H7 (cell line): ENCODE measurements around the gene DOK7. TPM values are rescaled to one million over a fixed set of nuclear protein-coding genes. Genes with fewer than 3 reads are reported as not detected.

Experiments used
- DNase-seq: peaks from one replicate; pipeline ENCODE4 v3.0.0; 2012
- H3K27me3 ChIP-seq: 2 replicates; pipeline ENCODE4 v1.6.0; 2011; ENCODE audit warnings: mild to moderate bottlenecking, low read length; ENCODE audit not compliant: control insufficient read depth, insufficient read depth
- H3K36me3 ChIP-seq: replicated peaks from 2 replicates; pipeline ENCODE4 v1.5.1; 2011; ENCODE audit warnings: low read length; ENCODE audit not compliant: control insufficient read depth, insufficient read depth
- H3K4me3 ChIP-seq: 2 replicates; pipeline ENCODE4 v1.5.1; 2011; ENCODE audit warnings: low read depth, mild to moderate bottlenecking, control low read depth, low read length, moderate library complexity; ENCODE audit not compliant: insufficient read depth
- total RNA-seq: library from RNA; depleted of rRNA; stranded (reverse); fragments of >200 nt; shearing (Covaris generic); gene quantifications from 2 replicates; pipeline ENCODE4 v1.2.3, GENCODE V29; 2014

The DOK7 gene
- total RNA-seq, 1 experiment from 2014 or later: 0.73 TPM

- no peaks in the 10 kb centered on the region for H3K27me3 ChIP-seq
- DNase-seq: peak; percentile 57
- H3K36me3 ChIP-seq: no peaks in the 10 kb centered on the region
- H3K4me3 ChIP-seq: no peak overlapping the region
Observed at GRCh38 chr4:3469386-3470243, 6.5 kb downstream of the DOK7 start.

- no peaks in the 10 kb centered on the region; the same call in 1 of the 2 replicates for H3K27me3 ChIP-seq
- no peak overlapping the region for H3K4me3 ChIP-seq
- H3K36me3 ChIP-seq: no peaks in the 10 kb centered on the region
- peak; percentile 39 for DNase-seq
Observed at GRCh38 chr4:3470244-3471097, 7.4 kb downstream of the DOK7 start.

GRCh38 chr4:3471098-3471760, 8.1 kb downstream of the DOK7 start:
- Histone ChIP-seq H3K27me3 (no peaks in the 10 kb centered on the region; the same call in 1 of the 2 replicates), H3K4me3 (no peak overlapping the region), H3K36me3 (no peaks in the 10 kb centered on the region)
- DNase-seq: peak; percentile 46

- no peaks in the 10 kb centered on the region for H3K36me3 ChIP-seq
- H3K27me3 ChIP-seq: no peaks in the 10 kb centered on the region; the same call in 1 of the 2 replicates
- H3K4me3 ChIP-seq: no peak overlapping the region
- DNase-seq: peak; percentile 58
Observed at GRCh38 chr4:3471886-3472285, 8.8 kb downstream of the DOK7 start.

- H3K27me3 ChIP-seq: no peaks in the 10 kb centered on the region; the same call in 1 of the 2 replicates
Observed at GRCh38 chr4:3472411-3473141, 9.5 kb downstream of the DOK7 start.

GRCh38 chr4:3473181-3473950, 10.3 kb downstream of the DOK7 start:
- DNase-seq: peak; percentile 68
- no peaks in the 10 kb centered on the region; the same call in 1 of the 2 replicates for H3K27me3 ChIP-seq

More at GRCh38 chr4:3472411-3473141, 9.5 kb downstream of the DOK7 start:
- DNase-seq: peak; percentile 59
- Histone ChIP-seq H3K4me3 (no peak overlapping the region), H3K36me3 (no peaks in the 10 kb centered on the region)

GRCh38 chr4:3473996-3474765, 11.1 kb downstream of the DOK7 start:
- Histone ChIP-seq H3K36me3 (no peaks in the 10 kb centered on the region), H3K4me3 (no peak overlapping the region), H3K27me3 (no peaks in the 10 kb centered on the region; the same call in 1 of the 2 replicates)
- peak; percentile 52 for DNase-seq

More at GRCh38 chr4:3473181-3473950, 10.3 kb downstream of the DOK7 start:
- Histone ChIP-seq H3K36me3 (no peaks in the 10 kb centered on the region), H3K4me3 (no peak overlapping the region)

- Histone ChIP-seq H3K27me3 (no peaks in the 10 kb centered on the region; the same call in 1 of the 2 replicates), H3K36me3 (no peaks in the 10 kb centered on the region), H3K4me3 (no peak overlapping the region)
- DNase-seq: peak; percentile 62
Observed at GRCh38 chr4:3475041-3475712, 12.1 kb downstream of the DOK7 start.

- Histone ChIP-seq H3K36me3 (no peaks in the 10 kb centered on the region), H3K4me3 (no peak overlapping the region), H3K27me3 (no peaks in the 10 kb centered on the region; the same call in 1 of the 2 replicates)
- no peak for DNase-seq
Observed at GRCh38 chr4:3475713-3476260, 12.7 kb downstream of the DOK7 start.

GRCh38 chr4:3476341-3476747, 13.2 kb downstream of the DOK7 start:
- Histone ChIP-seq H3K4me3 (no peak overlapping the region), H3K27me3 (no peaks in the 10 kb centered on the region; the same call in 1 of the 2 replicates), H3K36me3 (no peaks in the 10 kb centered on the region)
- DNase-seq: no peak

- peak; percentile 72 for DNase-seq
- no peak overlapping the region for H3K4me3 ChIP-seq
- no peaks in the 10 kb centered on the region for H3K36me3 ChIP-seq
- no peaks in the 10 kb centered on the region; the same call in 1 of the 2 replicates for H3K27me3 ChIP-seq
Observed at GRCh38 chr4:3476936-3477749, 14.0 kb downstream of the DOK7 start.
